ENCODE measurements around the gene PALLD.

Gene PALLD

DNA sequence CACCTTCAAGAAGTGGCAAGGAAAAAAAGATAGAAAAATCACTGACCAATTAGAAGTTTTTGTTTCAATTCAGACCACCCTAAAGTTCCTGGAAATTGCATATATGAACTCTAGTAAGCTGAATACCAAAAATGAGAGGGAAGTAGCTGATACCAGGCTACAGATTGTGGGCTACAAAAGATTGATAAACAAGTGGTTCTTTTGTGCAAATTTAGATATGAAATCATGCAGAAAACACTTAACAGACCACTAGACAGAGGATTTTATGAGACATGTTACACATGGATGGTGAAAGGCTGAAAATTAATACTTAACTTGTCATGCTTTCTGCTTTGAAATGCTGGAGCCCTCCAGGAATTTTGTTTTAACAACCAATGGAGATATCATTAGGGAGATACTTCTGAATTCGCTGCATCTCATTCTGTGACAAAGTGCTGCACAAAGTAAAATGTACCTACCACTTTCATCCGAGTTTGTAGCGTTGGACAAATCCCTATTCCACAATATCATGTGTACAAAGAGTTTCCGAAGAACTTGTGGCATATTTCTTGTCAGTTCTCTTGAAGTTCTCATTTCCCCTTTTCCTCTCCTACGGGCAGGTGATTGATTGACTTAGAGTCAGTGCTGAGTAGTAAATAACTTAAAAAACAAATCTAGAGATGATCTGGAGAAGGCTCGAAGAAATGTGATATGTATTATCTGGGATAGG, 235.0 kb downstream of the PALLD start:
- DNase-seq (ENCODE audit: low read depth, low spot score) = no peak

DNA sequence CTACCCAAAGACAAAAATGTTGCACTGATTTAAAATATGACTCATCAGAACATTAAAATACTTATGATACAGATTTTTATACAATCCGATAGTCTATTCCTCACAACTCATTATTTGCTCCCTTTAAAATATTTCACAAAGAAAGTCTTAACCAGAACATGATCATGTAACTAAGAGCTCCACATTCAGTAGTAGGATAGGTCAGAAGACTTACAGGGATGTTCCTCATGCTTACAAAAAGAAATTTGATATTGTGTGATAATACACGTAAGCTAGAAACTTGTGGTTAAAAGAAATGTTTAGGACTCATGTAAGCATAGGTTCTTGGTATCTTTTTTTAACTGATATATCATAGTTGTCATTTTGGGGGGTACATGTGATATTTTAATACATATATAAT, 235.9 kb downstream of the PALLD start:
- DNase-seq (ENCODE audit: low read depth, low spot score) = no peak

- DNase-seq (ENCODE audit: low read depth, low spot score) = no peak
Measured at GRCh38 chr4:168734703-168735678, 238.1 kb downstream of the PALLD start.

GRCh38 chr4:168735735-168736134, 238.9 kb downstream of the PALLD start:
- DNase-seq (ENCODE audit: low read depth, low spot score) = peak; percentile 23

- no peak for DNase-seq (ENCODE audit: low read depth, low spot score)
Measured at GRCh38 chr4:168736860-168737805, 240.3 kb downstream of the PALLD start.

DNA sequence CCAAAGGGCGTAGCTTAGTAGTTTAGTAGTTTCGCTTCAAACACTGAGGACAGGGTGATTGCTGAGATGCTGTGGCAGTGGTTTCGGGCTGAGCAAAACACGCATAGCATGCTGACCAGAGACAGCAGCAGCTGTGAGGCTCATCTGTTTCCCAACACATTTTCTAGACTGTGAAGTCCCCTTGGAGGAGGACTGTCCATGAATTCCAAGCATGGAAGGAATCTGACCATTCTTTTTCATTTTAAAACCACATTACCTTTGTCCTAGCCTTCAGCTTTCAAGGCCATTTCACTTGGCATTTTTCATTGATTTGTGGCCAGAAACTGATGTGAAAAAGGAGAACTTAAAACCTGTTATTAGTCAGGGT, 240.9 kb downstream of the PALLD start:
- DNase-seq (ENCODE audit: low read depth, low spot score) = no peak

DNA sequence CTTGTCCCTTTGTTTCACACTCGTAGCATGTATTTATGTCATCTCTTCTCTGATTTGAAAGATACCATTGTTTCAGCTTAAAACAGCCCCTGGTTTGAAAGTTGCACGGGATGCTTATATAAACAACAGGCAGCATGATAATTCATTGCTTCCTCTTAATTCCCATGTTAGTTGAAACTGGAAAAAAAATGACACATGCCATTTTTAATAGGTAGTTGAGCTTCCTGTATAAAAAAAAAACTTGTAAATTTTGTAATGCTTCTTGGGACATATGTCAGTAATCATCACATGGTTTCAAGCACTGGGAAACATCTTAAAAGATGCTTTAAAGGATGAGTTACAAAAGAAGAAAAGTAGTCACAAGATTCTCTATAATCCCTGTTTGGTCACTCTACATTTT, 243.0 kb downstream of the PALLD start:
- no peak for DNase-seq (ENCODE audit: low read depth, low spot score)

- no peak for DNase-seq (ENCODE audit: low read depth, low spot score)
Measured at GRCh38 chr4:168740691-168741090, 243.8 kb downstream of the PALLD start.

GRCh38 chr4:168741281-168742173, 244.7 kb downstream of the PALLD start:
- DNase-seq (ENCODE audit: low read depth, low spot score) = peak; percentile 22

DNA sequence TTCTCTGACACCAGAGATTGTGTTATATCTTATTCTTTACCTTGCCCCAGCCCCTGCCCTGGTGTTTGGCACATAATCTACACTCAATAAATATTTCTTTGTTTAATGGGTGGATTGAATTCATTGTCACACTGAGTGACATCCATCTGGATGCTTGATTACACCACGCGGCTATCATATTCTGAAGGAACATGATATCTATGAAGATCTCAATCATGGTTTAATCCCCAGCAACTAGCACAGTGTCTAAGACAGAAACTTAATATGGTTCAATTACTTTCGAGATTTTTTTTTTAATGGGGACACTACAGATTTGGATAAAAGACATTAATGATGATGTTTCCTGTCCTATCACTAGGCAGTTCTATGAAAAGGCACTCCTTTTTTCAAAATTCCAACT, 246.3 kb downstream of the PALLD start:
- no peak for DNase-seq (ENCODE audit: low read depth, low spot score)

DNA sequence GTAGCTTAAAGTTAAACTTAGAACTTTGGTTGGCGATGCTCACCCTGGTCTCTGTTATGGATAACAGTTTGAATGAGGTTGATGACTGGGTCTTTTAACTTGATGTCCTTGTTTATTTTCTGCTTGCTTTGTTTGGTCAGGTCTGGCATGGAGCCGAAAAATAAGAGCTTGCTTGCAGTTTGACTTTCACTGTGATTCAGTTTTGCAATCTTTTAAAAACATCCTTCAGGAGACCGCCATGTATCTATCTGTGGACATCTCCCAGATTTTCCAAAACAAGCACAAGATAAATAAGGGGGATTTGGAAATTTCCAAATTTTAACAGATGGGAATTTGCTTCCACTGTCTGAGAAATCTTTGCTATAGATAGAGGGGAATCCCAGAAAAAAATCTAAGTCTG, 246.7 kb downstream of the PALLD start:
- no peak for DNase-seq (ENCODE audit: low read depth, low spot score)

DNA sequence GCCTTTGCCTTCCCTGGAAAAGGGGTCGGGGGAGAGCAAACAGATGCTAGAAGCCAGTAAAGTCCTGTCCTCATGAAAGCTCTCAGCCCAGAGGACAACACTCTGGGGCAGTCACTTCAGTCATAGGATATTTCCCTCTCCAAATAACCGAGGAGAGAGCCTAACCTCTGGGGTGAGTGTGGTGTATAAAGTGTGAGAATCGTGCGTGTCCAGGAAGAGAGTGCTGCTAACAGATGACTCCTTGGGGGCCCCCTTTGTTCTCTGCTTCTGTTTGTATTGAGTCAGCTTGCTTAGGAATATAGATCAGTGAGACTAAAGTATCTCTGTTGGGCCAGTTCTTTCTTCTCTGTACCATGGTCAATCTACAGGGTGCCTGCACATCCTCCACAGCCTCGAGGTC, 247.2 kb downstream of the PALLD start:
- no peak for DNase-seq (ENCODE audit: low read depth, low spot score)

DNA sequence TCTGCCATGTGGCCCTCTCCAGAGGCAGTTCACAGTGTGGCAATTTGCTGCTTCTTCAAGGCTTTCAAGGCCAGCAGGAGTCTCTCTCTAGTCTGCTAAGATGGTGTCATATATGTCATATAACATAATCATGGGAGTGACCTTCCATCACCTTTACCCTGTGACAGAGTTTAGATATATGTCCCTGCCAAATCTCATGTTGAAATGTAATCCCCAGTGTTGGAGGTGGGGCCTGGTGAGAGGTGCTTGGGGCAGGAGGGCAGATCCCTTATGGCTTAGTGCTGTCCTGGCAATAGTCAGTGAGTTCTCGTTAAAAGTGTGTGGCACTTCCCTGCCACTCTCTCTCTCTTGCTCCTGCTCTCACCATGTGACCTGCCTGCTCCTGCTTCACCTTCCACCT, 252.0 kb downstream of the PALLD start:
- DNase-seq (ENCODE audit: low read depth, low spot score) = no peak

- no peak for DNase-seq (ENCODE audit: low read depth, low spot score)
Measured at GRCh38 chr4:168751263-168752225, 254.7 kb downstream of the PALLD start.

DNA sequence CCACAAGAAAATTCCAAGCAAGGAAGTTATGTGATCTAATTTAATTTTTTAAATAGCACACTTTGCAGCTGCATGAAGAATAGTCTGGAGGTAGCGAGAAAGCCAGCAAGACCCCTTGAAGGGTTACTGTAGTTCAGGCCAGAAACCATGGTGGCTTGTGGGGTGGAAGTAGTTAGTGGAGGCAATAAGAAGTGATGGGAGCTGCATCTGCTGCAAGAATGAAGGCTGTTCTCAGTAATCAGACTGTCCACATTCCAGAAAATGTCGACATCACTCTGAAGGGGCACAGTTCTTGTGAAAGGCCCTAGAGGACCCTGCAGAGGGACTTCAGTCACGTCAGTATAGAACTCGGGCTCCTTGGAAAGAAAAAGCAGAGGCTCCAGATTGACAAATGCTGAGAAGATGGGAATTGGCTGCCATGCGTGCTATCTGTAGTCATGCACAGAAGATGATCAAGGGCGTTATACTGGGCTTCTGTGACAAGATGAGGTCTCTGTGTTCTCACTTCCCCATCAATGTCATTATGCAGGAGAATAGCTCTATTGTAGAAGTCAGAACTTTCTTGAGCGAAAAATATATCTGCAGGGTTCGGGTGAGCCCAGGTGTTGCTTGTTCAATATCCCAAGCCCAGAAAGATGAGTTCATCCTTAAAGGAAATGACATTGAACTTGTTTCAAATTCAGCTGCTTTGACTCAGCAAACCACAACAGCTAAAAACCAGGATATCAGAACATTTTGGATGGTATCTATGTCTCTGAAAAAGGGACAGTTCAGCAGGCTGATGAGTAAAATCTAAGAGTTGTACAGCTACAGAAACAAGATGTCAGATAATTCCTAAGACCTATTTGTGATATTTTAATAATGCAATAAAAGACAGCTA, 259.0 kb downstream of the PALLD start:
- DNase-seq (ENCODE audit: low read depth, low spot score) = no peak

DNA sequence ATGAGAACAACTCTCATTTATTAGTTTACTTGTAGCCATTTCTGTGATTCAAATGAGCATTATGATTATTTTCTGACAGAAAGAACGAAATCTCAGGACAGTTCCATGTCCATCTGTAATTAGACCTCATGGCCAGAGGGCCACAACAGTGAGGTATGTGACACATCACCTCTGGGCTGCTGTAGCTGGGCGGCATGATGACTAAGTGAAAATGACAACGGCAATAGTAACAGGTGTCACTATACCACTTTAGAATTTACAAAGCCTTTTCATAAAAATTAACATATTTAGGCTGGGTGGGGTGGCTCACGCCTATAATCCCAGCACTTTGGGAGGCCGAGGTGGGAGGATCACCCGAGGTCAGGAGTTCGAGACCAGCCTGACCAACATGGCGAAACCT, 260.6 kb downstream of the PALLD start:
- DNase-seq (ENCODE audit: low read depth, low spot score) = no peak

GRCh38 chr4:168758351-168758876, 261.6 kb downstream of the PALLD start:
- DNase-seq (ENCODE audit: low read depth, low spot score) = no peak

- DNase-seq (ENCODE audit: low read depth, low spot score) = no peak
Measured at GRCh38 chr4:168759321-168759720, 262.5 kb downstream of the PALLD start.
